Neural progenitor cell (in vitro differentiated cells): Measurements from ENCODE around the gene BRD2.

Experiments
- EZH2 ChIP-seq: fragments of 200-600 bp; sonication (generic); IDR thresholded peaks from 2 replicates; pipeline ENCODE4 v1.6.1; 2017; ENCODE audit warnings: antibody characterized with exemption, mild to moderate bottlenecking, moderate library complexity
- EZH2phosphoT487 ChIP-seq: fragments of 200-600 bp; sonication (generic); IDR thresholded peaks from 2 replicates; pipeline ENCODE4 v1.6.1; 2017; ENCODE audit warnings: antibody characterized with exemption

DNA sequence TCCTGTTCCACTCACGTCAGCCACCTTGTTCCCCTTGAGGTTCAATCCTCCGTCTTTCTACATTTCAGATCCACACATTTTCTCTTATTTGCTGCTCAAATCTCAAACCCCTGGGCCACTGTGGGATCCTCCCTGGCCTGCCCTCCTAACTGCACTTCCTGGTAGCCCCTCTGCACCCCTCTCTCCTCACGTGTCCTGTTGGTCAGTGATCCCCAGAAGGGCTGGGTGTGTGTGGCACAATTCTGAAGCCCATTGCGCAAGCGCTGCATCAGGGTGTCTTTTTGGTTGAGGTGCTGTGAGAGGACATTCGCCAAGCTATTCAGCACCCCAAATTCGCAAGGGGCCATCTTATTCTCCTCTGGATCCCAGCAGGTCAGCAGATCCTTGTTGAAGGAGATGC lies 29.9 kb upstream of the BRD2 start:
- no peak for TF ChIP-seq EZH2
- no peak for TF ChIP-seq EZH2phosphoT487
